CD14-positive monocyte (primary cell): Measurements from ENCODE around the gene FOXRED2. TPM values are rescaled to one million over a fixed set of nuclear protein-coding genes. Genes with fewer than 3 reads are reported as not detected.

Experiments used
- DNase-seq, 3 donors: peaks; one replicate each; pipeline ENCODE4 v3.0.0-alpha.2; 2011 to 2022
- H2AFZ ChIP-seq: 2 replicates; pipeline ENCODE4 v1.6.0; 2012; ENCODE audit warnings: mild to moderate bottlenecking, low read depth, low read length, inconsistent platforms; ENCODE audit not compliant: insufficient read depth, poor library complexity, severe bottlenecking
- H3K27ac ChIP-seq, 2 donors: 1 replicate in 1 of 2; 2 replicates in 1 of 2; pipeline ENCODE4 v1.5.1; 2012 to 2013; ENCODE audit warnings: low read length in 2 of 2, control low read depth in 1 of 2, inconsistent platforms in 1 of 2, low read depth in 1 of 2, mild to moderate bottlenecking in 1 of 2
- H3K27me3 ChIP-seq, 2 donors: one replicate each; pipeline versions ENCODE4 v1.6.0 to v1.6.1; 2011 to 2013; ENCODE audit warnings: low read length in 2 of 2; ENCODE audit not compliant: control insufficient read depth in 2 of 2, insufficient read depth in 2 of 2
- H3K36me3 ChIP-seq, 2 donors: replicated peaks in 1 of 2; 1 replicate in 1 of 2; 2 replicates in 1 of 2; pipeline versions ENCODE4 v1.5.1 to v1.6.1; 2012 to 2013; ENCODE audit warnings: low read length in 2 of 2, control low read depth in 1 of 2, inconsistent platforms in 1 of 2, mild to moderate bottlenecking in 1 of 2; ENCODE audit not compliant: insufficient read depth in 2 of 2, control insufficient read depth in 1 of 2
- H3K4me1 ChIP-seq, 2 donors: 1 replicate in 1 of 2; 2 replicates in 1 of 2; pipeline versions ENCODE4 v1.5.1 to v1.6.1; 2012 to 2013; ENCODE audit warnings: low read length in 2 of 2, control low read depth in 1 of 2, inconsistent platforms in 1 of 2, mild to moderate bottlenecking in 1 of 2, moderate library complexity in 1 of 2; ENCODE audit not compliant: insufficient read depth in 2 of 2, control insufficient read depth in 1 of 2
- H3K4me2 ChIP-seq: replicated peaks from 2 replicates; pipeline ENCODE3; 2012; ENCODE audit warnings: low read length, moderate library complexity, mild to moderate bottlenecking; ENCODE audit not compliant: poor library complexity, severe bottlenecking; ENCODE audit errors: extremely low read depth
- H3K4me3 ChIP-seq, 3 experiments: fragments of 200-600 bp in 1 of 3; sonication (generic) in 1 of 3; replicated peaks in 1 of 3; 1 replicate in 2 of 3; 2 replicates in 1 of 3; pipeline ENCODE4 v1.5.1; 2011 to 2013; ENCODE audit warnings: low read length in 3 of 3, mild to moderate bottlenecking in 3 of 3, control low read depth in 2 of 3, low read depth in 2 of 3, inconsistent platforms in 1 of 3, moderate library complexity in 1 of 3
- H3K79me2 ChIP-seq: 2 replicates; pipeline ENCODE4 v1.6.0; 2012; ENCODE audit warnings: mild to moderate bottlenecking, control low read depth, inconsistent platforms, low read length, moderate library complexity; ENCODE audit not compliant: insufficient read depth
- H3K9ac ChIP-seq: 2 replicates; pipeline ENCODE4 v1.6.0; 2017; ENCODE audit warnings: low read length, mild to moderate bottlenecking; ENCODE audit not compliant: insufficient read depth, poor library complexity, severe bottlenecking
- H3K9me3 ChIP-seq, 2 donors: replicated peaks in 1 of 2; 1 replicate in 1 of 2; 2 replicates in 1 of 2; pipeline versions ENCODE4 v1.5.1 to v1.6.1; 2012 to 2013; ENCODE audit warnings: low read length in 2 of 2, control low read depth in 1 of 2; ENCODE audit not compliant: control insufficient read depth in 1 of 2, insufficient read depth in 1 of 2
- H4K20me1 ChIP-seq: 2 replicates; pipeline ENCODE4 v1.6.0; 2012; ENCODE audit warnings: mild to moderate bottlenecking, low read length, control low read depth, moderate library complexity; ENCODE audit not compliant: insufficient read depth
- H3K27ac Mint-ChIP-seq, 7 donors: one replicate each; pipeline ENCODE4 v1.8.0; 2020; ENCODE audit warnings: mild to moderate bottlenecking in 7 of 7, mixed read lengths in 7 of 7, moderate library complexity in 6 of 7, inconsistent platforms in 2 of 7
- H3K27me3 Mint-ChIP-seq, 3 donors: one replicate each; pipeline ENCODE4 v1.8.0; 2021 to 2022; ENCODE audit warnings: low read depth in 3 of 3, mild to moderate bottlenecking in 3 of 3, mixed read lengths in 3 of 3, moderate library complexity in 3 of 3, inconsistent platforms in 1 of 3
- H3K36me3 Mint-ChIP-seq, 2 donors: one replicate each; pipeline ENCODE4 v1.8.0; 2020; ENCODE audit warnings: mixed read lengths in 2 of 2, inconsistent platforms in 1 of 2, mild to moderate bottlenecking in 1 of 2
- H3K4me1 Mint-ChIP-seq: one replicate; pipeline ENCODE4 v1.8.0; 2020; ENCODE audit warnings: mild to moderate bottlenecking, mixed read lengths
- H3K4me3 Mint-ChIP-seq, 2 donors: one replicate each; pipeline ENCODE4 v1.8.0; 2020; ENCODE audit warnings: mild to moderate bottlenecking in 2 of 2, mixed read lengths in 2 of 2, moderate library complexity in 1 of 2
- H3K9me3 Mint-ChIP-seq, 7 donors: one replicate each; pipeline ENCODE4 v1.8.0; 2020 to 2022; ENCODE audit warnings: mixed read lengths in 7 of 7, mild to moderate bottlenecking in 6 of 7, moderate library complexity in 6 of 7, inconsistent platforms in 2 of 7
- WGBS: methylation state at CpG from one replicate; pipeline ENCODE4 v1.1.5; 2013; ENCODE audit warnings: missing lambda C conversion rate; ENCODE audit not compliant: insufficient coverage; 5-methylcytosine and 5-hydroxymethylcytosine counted together
- intact Hi-C, 2 donors: fragments of 100-400 bp; cut with micrococcal nuclease; formaldehyde crosslinking; loops; one replicate each; pipeline versions ENCODE4 v1.15.0 to v1.15.1; 2023
- polyA plus RNA-seq, 3 donors: library from polyadenylated mRNA; depleted of rRNA in 1 of 3; unstranded in 2 of 3; stranded (reverse) in 1 of 3; fragments of 300-500 nt in 2 of 3; fragments of >200 nt in 1 of 3; fragmentation: Illumina TruSeq in 2 of 3; gene quantifications; 1 replicate in 2 of 3; 2 replicates in 1 of 3; pipeline ENCODE4 v1.2.3, GENCODE V29; 2012 to 2021
- TF ChIP-seq, protein P1 (sequence below): fragments of 200-600 bp; IDR thresholded peaks from one replicate; pipeline ENCODE4 v1.8.0; 2022; ENCODE audit warnings: antibody characterized with exemption, mild to moderate bottlenecking

Gene FOXRED2
- polyA plus RNA-seq, 3 donors, result 1.5 to 2.0 (median 1.9) TPM

DNA sequence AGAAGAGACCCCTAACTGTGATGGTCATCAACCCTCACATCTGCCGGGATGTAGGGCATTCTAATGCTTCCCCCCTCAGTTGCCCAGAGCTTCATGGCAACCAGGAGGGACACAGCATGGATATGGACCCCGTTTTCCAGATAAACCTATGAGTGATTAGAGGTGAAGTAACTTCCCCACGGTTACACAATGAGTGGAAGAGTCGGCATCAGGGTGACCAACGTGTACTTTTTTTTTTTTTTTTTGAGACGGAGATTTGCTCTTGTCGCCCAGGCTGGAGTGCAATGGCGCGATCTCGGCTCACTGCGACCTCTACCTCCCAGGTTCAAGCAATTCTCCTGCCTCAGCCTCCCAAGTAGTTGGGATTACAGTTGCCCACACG is 50.4 kb downstream of the FOXRED2 start:
- TF ChIP-seq, protein P1, sequence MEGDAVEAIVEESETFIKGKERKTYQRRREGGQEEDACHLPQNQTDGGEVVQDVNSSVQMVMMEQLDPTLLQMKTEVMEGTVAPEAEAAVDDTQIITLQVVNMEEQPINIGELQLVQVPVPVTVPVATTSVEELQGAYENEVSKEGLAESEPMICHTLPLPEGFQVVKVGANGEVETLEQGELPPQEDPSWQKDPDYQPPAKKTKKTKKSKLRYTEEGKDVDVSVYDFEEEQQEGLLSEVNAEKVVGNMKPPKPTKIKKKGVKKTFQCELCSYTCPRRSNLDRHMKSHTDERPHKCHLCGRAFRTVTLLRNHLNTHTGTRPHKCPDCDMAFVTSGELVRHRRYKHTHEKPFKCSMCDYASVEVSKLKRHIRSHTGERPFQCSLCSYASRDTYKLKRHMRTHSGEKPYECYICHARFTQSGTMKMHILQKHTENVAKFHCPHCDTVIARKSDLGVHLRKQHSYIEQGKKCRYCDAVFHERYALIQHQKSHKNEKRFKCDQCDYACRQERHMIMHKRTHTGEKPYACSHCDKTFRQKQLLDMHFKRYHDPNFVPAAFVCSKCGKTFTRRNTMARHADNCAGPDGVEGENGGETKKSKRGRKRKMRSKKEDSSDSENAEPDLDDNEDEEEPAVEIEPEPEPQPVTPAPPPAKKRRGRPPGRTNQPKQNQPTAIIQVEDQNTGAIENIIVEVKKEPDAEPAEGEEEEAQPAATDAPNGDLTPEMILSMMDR, result no peak
- no peaks in the 10 kb centered on the region for H3K36me3 Mint-ChIP-seq
- no CpG with 5 or more reads among the region's 12 CpGs for WGBS
- H3K79me2 ChIP-seq, result peaks cover 6% of the 10 kb centered on the region
- H2AFZ ChIP-seq, result no peak overlapping the region
- H3K9me3 ChIP-seq, result no peaks in the 10 kb centered on the region
- peaks cover 0 to 3% (median 2%) of the 10 kb centered on the region in 3 donors for H3K27me3 Mint-ChIP-seq
- no peaks in the 10 kb centered on the region for H4K20me1 ChIP-seq
- peak overlapping the region in 1 of 2 donors; percentile 31 for H3K4me3 Mint-ChIP-seq
- no peaks in the 10 kb centered on the region for H3K27me3 ChIP-seq
- H3K4me2 ChIP-seq, result peak overlapping the region; percentile 8
- peaks cover 46% of the 10 kb centered on the region for H3K4me1 Mint-ChIP-seq
- peak; percentile 57 to 78 (median 70) for DNase-seq
- H3K9ac ChIP-seq, result no peak overlapping the region
- peaks cover 53 to 61% of the 10 kb centered on the region in 2 donors for H3K4me1 ChIP-seq
- H3K27ac Mint-ChIP-seq, result peak overlapping the region; percentile 58 to 90 (median 85)
- peaks cover 0 to 2% (median 0%) of the 10 kb centered on the region in 7 donors for H3K9me3 Mint-ChIP-seq
- H3K36me3 ChIP-seq, result no peaks in the 10 kb centered on the region
- peak overlapping the region in 1 of 2 donors; percentile 33 for H3K27ac ChIP-seq
- no peak overlapping the region for H3K4me3 ChIP-seq
- intact Hi-C loops, result loop anchor here in 1 of 2 donors (5.0 kb wide), 1 partner anchor 124 kb away; no protein-coding TSS in a partner anchor

DNA sequence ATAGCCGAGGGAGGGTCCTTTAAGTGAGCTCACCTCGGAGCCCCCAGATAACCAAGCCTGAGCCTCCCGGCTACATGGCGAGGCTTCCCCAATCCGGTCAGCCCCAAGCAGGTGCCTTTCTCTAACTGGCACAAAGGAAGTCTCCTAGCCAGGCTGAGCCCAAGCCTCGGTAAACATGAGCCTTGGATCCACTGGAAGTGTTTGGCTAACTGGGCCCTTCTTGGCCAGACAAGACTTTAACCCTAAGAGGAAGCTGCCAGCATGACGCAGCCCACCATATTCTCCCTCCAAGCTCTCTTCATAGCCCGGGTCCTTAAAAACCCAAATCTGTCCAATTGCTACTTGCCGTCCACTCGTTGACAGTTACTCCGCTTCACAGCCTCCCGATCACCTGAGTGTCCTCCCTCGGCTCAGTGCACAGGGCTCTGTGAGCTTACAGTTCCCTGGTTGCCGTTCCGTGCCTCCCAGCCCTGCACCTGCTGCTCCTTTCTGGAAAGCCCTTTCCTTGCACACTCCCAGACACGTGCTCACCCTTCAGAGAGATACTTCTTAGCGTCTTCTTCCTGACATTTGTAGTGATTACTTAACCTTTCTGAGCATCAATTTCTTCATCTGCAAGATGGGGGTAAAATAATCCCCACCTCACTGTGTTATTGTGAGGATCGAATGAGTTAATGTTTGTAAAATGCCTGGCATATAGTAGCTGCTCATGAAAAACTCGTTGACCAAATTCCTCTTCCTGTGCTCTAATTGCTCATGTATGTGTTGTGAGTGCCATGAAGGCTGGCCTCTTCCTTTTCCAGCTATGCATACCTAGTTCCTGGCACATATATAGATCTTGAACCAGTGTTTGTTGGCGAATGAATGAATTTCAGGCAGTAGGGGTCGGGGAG is 51.0 kb downstream of the FOXRED2 start:
- peaks cover 0 to 3% (median 2%) of the 10 kb centered on the region in 3 donors for H3K27me3 Mint-ChIP-seq
- peak overlapping the region; percentile 66 to 90 (median 77) for H3K27ac Mint-ChIP-seq
- no peaks in the 10 kb centered on the region for H3K36me3 Mint-ChIP-seq
- no peak for DNase-seq
- peak overlapping the region in 2 of 3 experiments; percentile 14 to 85 for H3K4me3 ChIP-seq
- no peaks in the 10 kb centered on the region for H4K20me1 ChIP-seq
- 67% methylated on average over 11 of the region's 21 CpGs for WGBS
- H3K79me2 ChIP-seq, result peaks cover 6% of the 10 kb centered on the region
- H3K4me2 ChIP-seq, result peak overlapping the region; percentile 97
- H3K9me3 Mint-ChIP-seq, result peaks cover 0 to 2% (median 0%) of the 10 kb centered on the region in 7 donors
- peak overlapping the region in 1 of 2 donors; percentile 71 for H3K4me3 Mint-ChIP-seq
- no peaks in the 10 kb centered on the region for H3K36me3 ChIP-seq
- intact Hi-C loops, result loop anchor here in 1 of 2 donors (5.0 kb wide), 1 partner anchor 124 kb away; no protein-coding TSS in a partner anchor
- no peaks in the 10 kb centered on the region for H3K27me3 ChIP-seq
- peaks cover 52% of the 10 kb centered on the region for H3K4me1 Mint-ChIP-seq
- H3K27ac ChIP-seq, result peak overlapping the region; percentile 17 to 33
- H3K9me3 ChIP-seq, result no peaks in the 10 kb centered on the region
- peak overlapping the region; percentile 72 for H3K9ac ChIP-seq
- peak overlapping the region; percentile 89 for H2AFZ ChIP-seq
- H3K4me1 ChIP-seq, result peaks cover 59 to 67% of the 10 kb centered on the region in 2 donors
- TF ChIP-seq, protein P1, result no peak
